Liver (tissue), 9 donors: ENCODE data around the gene CEACAM8. TPM values are rescaled to one million over a fixed set of nuclear protein-coding genes. Genes with fewer than 3 reads are reported as not detected.

Source experiments
- DNase-seq: peaks from one replicate; pipeline ENCODE4 v3.0.0-alpha.2; 2017; ENCODE audit warnings: low spot score
- H3K27ac ChIP-seq, 2 donors: one replicate each; pipeline ENCODE4 v1.7.0; 2013; ENCODE audit warnings: inconsistent platforms in 2 of 2, low read length in 2 of 2, control low read depth in 1 of 2, low read depth in 1 of 2, mild to moderate bottlenecking in 1 of 2
- H3K27me3 ChIP-seq, 4 donors: one replicate each; pipeline versions ENCODE4 v1.6.1 to v1.7.0; 2013; ENCODE audit warnings: low read length in 3 of 4, inconsistent platforms in 1 of 4, mild to moderate bottlenecking in 1 of 4, moderate library complexity in 1 of 4; ENCODE audit not compliant: control insufficient read depth in 4 of 4, insufficient read depth in 4 of 4
- H3K36me3 ChIP-seq, 4 donors: one replicate each; pipeline versions ENCODE4 v1.6.1 to v1.7.0; 2013; ENCODE audit warnings: low read length in 3 of 4, mild to moderate bottlenecking in 3 of 4, low read depth in 1 of 4, moderate library complexity in 1 of 4; ENCODE audit not compliant: control insufficient read depth in 4 of 4, insufficient read depth in 3 of 4
- H3K4me1 ChIP-seq, 4 donors: one replicate each; pipeline versions ENCODE4 v1.6.1 to v1.7.0; 2013; ENCODE audit warnings: low read length in 3 of 4, mild to moderate bottlenecking in 3 of 4, moderate library complexity in 1 of 4; ENCODE audit not compliant: control insufficient read depth in 4 of 4, insufficient read depth in 4 of 4
- H3K4me3 ChIP-seq, 3 donors: one replicate each; pipeline versions ENCODE4 v1.6.1 to v1.7.0; 2013; ENCODE audit warnings: low read length in 3 of 3, control low read depth in 1 of 3, low read depth in 1 of 3, mild to moderate bottlenecking in 1 of 3
- H3K9ac ChIP-seq, 2 donors: one replicate each; pipeline ENCODE4 v1.7.0; 2013; ENCODE audit warnings: low read length in 2 of 2, mild to moderate bottlenecking in 2 of 2, moderate library complexity in 2 of 2, control low read depth in 1 of 2, low read depth in 1 of 2
- H3K9me3 ChIP-seq, 4 donors: one replicate each; pipeline versions ENCODE4 v1.6.1 to v1.7.0; 2013; ENCODE audit warnings: low read length in 3 of 4; ENCODE audit not compliant: control insufficient read depth in 4 of 4
- ATF3 ChIP-seq: IDR thresholded peaks from 2 replicates; pipeline ENCODE4 v1.6.1; 2016; ENCODE audit warnings: antibody characterized with exemption
- CTCF ChIP-seq: fragments of 150-350 bp; IDR thresholded peaks from 2 replicates; pipeline ENCODE4 v1.5.1; 2017; ENCODE audit warnings: improper control_type of control experiment, low read depth, low read length; ENCODE audit not compliant: missing input control
- EGR1 ChIP-seq, 2 donors: IDR thresholded peaks; 2 replicates each; pipeline ENCODE4 v1.6.1; 2016 to 2018; ENCODE audit warnings: antibody characterized with exemption in 2 of 2, low read depth in 2 of 2
- FOXA1 ChIP-seq: IDR thresholded peaks from 2 replicates; pipeline ENCODE4 v1.6.1; 2016; ENCODE audit warnings: antibody characterized with exemption
- FOXA2 ChIP-seq: IDR thresholded peaks from 2 replicates; pipeline ENCODE4 v1.6.1; 2016; ENCODE audit warnings: antibody characterized with exemption
- GABPA ChIP-seq, 2 donors: IDR thresholded peaks in 1 of 2; conservative IDR thresholded peaks in 1 of 2; 2 replicates each; pipeline ENCODE4 v1.6.1; 2016; ENCODE audit warnings: antibody characterized with exemption in 2 of 2, mild to moderate bottlenecking in 1 of 2, moderate library complexity in 1 of 2
- HNF4A ChIP-seq, 2 donors: conservative IDR thresholded peaks; 2 replicates each; pipeline ENCODE4 v1.6.1; 2016; ENCODE audit warnings: antibody characterized with exemption in 2 of 2, mild to moderate bottlenecking in 2 of 2
- HNF4G ChIP-seq: IDR thresholded peaks from 2 replicates; pipeline ENCODE4 v1.6.1; 2016; ENCODE audit warnings: antibody characterized with exemption
- JUND ChIP-seq, 2 donors: IDR thresholded peaks; 2 replicates each; pipeline ENCODE4 v1.6.1; 2016; ENCODE audit warnings: antibody characterized with exemption in 2 of 2
- MAX ChIP-seq: IDR thresholded peaks from 2 replicates; pipeline ENCODE4 v1.6.1; 2016; ENCODE audit warnings: antibody characterized with exemption
- NR2F2 ChIP-seq: IDR thresholded peaks from 2 replicates; pipeline ENCODE4 v1.6.1; 2016; ENCODE audit warnings: antibody characterized with exemption
- RAD21 ChIP-seq, 2 donors: IDR thresholded peaks; 2 replicates each; pipeline ENCODE4 v1.6.1; 2016; ENCODE audit warnings: antibody characterized with exemption in 2 of 2, mild to moderate bottlenecking in 2 of 2
- REST ChIP-seq: IDR thresholded peaks from 2 replicates; pipeline ENCODE4 v1.6.1; 2016; ENCODE audit warnings: antibody characterized with exemption, mild to moderate bottlenecking
- RXRA ChIP-seq, 2 donors: IDR thresholded peaks; 2 replicates each; pipeline ENCODE4 v1.6.1; 2017 to 2018; ENCODE audit warnings: antibody characterized with exemption in 2 of 2, mild to moderate bottlenecking in 1 of 2
- SP1 ChIP-seq: IDR thresholded peaks from 2 replicates; pipeline ENCODE4 v1.6.1; 2018; ENCODE audit warnings: antibody characterized with exemption, mild to moderate bottlenecking
- TAF1 ChIP-seq: conservative IDR thresholded peaks from 2 replicates; pipeline ENCODE4 v1.6.1; 2016; ENCODE audit warnings: antibody characterized with exemption, mild to moderate bottlenecking
- YY1 ChIP-seq: IDR thresholded peaks from 2 replicates; pipeline ENCODE4 v1.6.1; 2016; ENCODE audit warnings: antibody characterized with exemption, mild to moderate bottlenecking
- ZBTB33 ChIP-seq: IDR thresholded peaks from 2 replicates; pipeline ENCODE4 v1.6.1; 2016; ENCODE audit warnings: antibody characterized with exemption
- WGBS: extraction: QIAGEN DNeasy Blood & Tissue Kit; methylation state at CpG from one replicate; pipeline ENCODE4 v1.1.7; 2013; 5-methylcytosine and 5-hydroxymethylcytosine counted together
- polyA plus RNA-seq, 2 donors: library from polyadenylated mRNA; stranded (reverse) in 1 of 2; unstranded in 1 of 2; fragments of 200-250 nt in 1 of 2; fragments of >200 nt in 1 of 2; fragmentation: Nextera tagmentation in 1 of 2; extraction: Ambion mirVana in 1 of 2; gene quantifications; one replicate each; pipeline versions ENCODE4 v1.2.1 to v1.2.3, GENCODE V29; 2013 to 2015
- total RNA-seq, 2 donors: library from RNA; depleted of rRNA; stranded (reverse); fragments of >200 nt; gene quantifications; one replicate each; pipeline ENCODE4 v1.2.3, GENCODE V29; 2014
- donor health status: healthy.
- donor health status: healthy.
- donor health status: healthy.
- donor health status: healthy.
- donor health status: healthy.

Gene CEACAM8
- total and polyA plus RNA-seq, 4 donors: 0.07 to 2.1 (median 0.16) TPM; not detected in 1

- WGBS: 53% methylated on average over 2 of the region's 2 CpGs
- peaks cover 0 to 3% (median under 1%) of the 10 kb centered on the region in 4 donors for H3K27me3 ChIP-seq
- H3K9me3 ChIP-seq: peaks cover 0 to 4% (median 0%) of the 10 kb centered on the region in 4 donors
- no peak for DNase-seq
- no peaks in the 10 kb centered on the region for H3K36me3 ChIP-seq
- no peak overlapping the region for H3K9ac ChIP-seq
- TF ChIP-seq JUND (IDR thresholded peaks at IDR 0.05): no peak
- TF ChIP-seq HNF4G: no peak
- no peak for TF ChIP-seq CTCF
- no peak for TF ChIP-seq MAX
- no peak for TF ChIP-seq ATF3
- no peak for TF ChIP-seq GABPA (IDR thresholded peaks at IDR 0.05 in 1 of 2, conservative IDR thresholded peaks at IDR 0.05 in 1 of 2)
- no peak for TF ChIP-seq YY1
- no peak for TF ChIP-seq RAD21 (IDR thresholded peaks at IDR 0.05)
- no peak for TF ChIP-seq RXRA (IDR thresholded peaks at IDR 0.05)
- TF ChIP-seq EGR1 (IDR thresholded peaks at IDR 0.05; ENCODE audit: low read depth in 2 of 2): no peak
- TF ChIP-seq TAF1: no peak
- TF ChIP-seq SP1: no peak
- TF ChIP-seq HNF4A (conservative IDR thresholded peaks at IDR 0.05): no peak
- no peak for TF ChIP-seq NR2F2
- TF ChIP-seq REST: no peak
- TF ChIP-seq ZBTB33: no peak
- TF ChIP-seq FOXA2: no peak
- TF ChIP-seq FOXA1: no peak
- no peak overlapping the region for H3K4me3 ChIP-seq
- peaks cover 0 to 8% (median 0%) of the 10 kb centered on the region in 4 donors for H3K4me1 ChIP-seq
- H3K27ac ChIP-seq: no peak overlapping the region
Observed at GRCh38 chr19:42627916-42628315, 33.2 kb upstream of the CEACAM8 start.
